ENCODE results near the gene TMEM256.

TMEM256 gene

DNA sequence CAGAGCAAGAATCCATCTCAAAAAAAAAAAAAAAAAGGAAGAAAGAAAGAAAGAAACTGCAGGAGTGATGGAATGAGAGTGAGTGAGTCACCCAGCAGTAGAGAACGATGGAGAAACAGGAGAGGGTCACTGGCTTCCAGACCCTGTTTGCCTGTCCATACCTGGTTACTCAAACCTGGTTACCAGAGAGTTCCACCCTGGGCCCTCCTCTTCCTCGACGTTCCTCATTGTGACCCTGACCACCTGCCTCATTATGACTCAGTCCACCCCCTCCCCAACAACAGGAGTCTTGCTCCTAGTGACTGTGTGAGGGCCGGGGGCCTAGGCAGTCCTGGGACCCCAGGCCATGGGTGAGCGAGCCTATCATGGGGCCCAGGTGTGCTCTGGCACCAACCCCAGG, 24.7 kb upstream of the TMEM256 start, which contains the start of gene SPEM3:
Gene SPEM3, plus strand, starts transcription at position 301 of the 400 bp plus-strand sequence. Its CDS starts 46 bp downstream, at position 347.
- DNase-seq: no peak

DNA sequence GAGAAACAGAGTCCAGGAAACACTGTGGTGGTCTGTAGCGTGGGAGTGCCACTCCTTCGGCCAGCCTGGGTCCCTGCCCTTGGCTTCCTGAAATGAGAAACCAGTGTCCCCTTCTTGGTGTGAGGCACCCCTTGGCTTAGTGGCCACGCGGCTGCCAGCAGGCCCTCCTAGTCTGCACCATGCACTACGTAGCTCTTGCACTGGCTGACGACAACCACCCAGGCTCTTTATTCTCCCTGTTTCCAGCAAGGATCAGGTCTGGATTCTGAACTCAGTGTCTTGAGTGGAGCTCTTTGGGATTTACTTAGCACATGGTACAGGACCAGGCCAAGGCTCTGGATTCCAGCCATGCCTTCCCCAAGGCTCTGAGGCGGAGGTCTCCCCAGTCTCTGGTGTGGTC, 23.7 kb upstream of the TMEM256 start:
- no peak for DNase-seq

DNA sequence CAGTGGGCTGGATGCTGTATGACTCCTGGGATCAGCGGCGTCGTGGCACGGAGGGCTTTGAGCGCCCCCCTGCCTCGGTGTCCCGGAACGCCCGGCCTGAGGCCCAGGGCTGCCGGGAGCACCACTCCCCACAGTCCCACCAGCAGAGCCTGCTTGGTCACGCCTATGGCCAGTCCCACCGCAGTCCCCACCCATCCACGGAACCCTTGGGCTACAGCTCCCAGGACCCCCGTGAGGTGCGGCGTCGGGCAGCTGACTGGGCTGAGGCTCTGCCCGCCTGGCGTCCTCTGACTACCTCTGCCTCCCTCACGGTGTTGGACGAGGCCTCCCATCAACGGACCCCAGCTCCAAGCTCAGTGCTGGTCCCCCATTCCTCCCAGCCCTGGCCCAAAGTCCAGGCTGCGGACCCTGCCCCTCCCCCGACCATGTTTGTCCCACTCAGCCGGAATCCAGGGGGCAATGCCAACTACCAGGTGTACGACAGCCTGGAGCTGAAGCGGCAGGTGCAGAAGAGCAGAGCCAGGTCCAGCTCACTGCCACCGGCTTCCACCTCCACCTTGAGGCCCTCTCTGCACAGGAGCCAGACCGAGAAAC, 23.1 kb upstream of the TMEM256 start:
- no peak for DNase-seq

DNA sequence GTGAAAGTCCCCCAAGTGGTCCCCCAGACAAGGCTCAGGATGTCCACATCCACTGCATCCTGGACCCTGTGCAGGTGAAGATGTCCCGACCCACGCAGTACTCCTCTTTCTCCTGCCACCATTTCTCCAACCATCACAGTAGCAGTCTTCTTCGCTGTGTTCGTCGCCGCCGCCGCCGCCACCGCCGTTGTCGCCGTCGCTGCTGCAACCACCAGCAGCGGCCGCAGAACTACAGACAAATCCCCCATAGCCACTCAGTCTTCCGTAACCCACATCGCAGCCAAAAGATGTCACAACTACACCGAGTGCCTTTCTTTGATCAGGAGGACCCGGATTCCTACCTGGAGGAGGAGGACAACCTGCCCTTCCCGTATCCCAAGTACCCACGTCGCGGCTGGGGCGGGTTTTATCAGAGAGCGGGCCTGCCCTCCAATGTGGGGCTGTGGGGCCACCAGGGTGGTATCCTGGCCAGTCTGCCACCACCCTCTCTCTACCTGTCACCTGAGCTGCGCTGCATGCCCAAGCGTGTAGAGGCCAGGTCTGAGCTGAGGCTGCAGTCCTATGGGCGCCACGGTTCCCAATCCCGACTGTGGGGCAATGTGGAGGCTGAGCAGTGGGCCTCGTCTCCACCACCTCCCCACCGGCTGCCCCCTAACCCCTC, 22.4 kb upstream of the TMEM256 start:
- no peak for DNase-seq

DNA sequence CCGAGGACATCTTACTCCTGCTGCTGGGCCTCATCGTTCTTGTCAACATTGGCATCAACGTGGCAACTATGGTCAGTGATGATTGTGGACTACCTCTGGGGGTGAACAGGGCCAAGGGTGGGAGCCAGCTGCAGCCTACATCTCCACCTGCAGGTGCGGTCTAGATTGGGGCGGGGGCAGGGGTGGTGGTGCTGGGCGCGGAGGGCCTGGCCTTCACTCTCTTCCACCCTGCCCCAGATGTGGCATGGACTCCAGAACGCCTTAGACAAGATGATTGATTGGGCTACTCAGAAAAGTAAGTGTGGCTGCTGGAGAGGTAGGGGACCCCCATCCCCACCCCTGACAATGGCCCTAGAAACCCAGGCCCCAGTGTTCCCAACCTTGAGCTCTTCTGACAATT, 21.9 kb upstream of the TMEM256 start:
- DNase-seq: no peak

DNA sequence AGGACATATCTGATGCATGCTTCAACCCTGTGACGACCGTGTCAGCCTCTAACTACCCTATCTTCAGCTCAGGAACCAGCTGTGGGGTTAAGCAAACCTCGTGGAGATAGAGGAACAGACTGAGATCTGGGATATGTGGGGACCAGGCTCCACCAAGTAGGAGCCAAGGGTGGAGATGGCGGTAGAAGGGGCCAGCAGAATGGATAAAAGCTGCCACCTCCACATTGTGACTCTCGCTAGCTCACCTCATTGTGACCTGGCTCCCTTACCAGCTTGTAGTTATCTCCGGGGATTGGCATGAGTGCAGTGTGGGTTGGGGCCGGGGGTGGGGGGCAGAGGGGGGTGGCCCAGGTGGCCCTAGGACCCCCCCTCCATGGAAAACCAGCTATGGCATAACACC, 21.4 kb upstream of the TMEM256 start, which contains the start of gene SPEM2:
Gene SPEM2, plus strand, starts transcription at position 301 of the 400 bp plus-strand sequence. Its CDS starts 73 bp downstream, at position 374.
- DNase-seq: no peak

DNA sequence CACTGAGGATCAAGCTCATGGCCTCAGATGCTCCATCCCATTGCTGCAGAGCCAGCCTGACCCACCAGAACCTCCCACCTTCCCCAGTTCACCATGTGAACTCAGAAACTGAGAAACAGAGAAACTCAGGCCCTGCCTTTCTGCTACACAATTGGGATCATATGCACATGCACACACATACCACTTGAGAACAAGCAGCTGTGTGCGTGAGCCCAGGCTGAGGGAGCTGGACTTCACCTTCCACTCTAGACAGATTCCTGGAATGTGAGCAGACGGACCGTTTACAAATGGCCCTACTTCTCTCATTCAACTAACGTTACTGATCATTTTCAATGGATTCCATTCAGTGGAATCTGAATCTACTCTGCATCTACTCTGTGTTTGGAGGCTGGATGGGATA, 19.8 kb upstream of the TMEM256 start:
- DNase-seq: no peak

DNA sequence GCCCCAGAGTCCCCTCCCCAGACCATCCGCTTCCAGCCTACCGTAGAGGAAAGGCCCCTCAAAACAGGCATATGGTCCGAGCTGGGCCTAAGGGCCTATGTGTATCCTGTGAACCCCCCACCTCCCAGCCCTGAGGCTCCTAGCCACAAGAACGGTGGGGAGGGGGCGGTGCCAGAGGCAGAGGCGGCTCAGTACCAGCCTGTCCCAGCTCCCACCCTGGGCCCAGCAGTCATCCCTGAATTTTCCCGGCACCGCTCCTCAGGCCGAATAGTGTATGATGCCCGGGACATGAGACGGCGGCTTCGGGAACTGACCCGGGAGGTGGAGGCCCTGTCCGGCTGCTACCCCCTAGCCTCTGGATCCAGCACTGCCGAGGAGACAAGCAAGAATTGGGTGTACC, 17.3 kb upstream of the TMEM256 start:
- no peak for DNase-seq

DNA sequence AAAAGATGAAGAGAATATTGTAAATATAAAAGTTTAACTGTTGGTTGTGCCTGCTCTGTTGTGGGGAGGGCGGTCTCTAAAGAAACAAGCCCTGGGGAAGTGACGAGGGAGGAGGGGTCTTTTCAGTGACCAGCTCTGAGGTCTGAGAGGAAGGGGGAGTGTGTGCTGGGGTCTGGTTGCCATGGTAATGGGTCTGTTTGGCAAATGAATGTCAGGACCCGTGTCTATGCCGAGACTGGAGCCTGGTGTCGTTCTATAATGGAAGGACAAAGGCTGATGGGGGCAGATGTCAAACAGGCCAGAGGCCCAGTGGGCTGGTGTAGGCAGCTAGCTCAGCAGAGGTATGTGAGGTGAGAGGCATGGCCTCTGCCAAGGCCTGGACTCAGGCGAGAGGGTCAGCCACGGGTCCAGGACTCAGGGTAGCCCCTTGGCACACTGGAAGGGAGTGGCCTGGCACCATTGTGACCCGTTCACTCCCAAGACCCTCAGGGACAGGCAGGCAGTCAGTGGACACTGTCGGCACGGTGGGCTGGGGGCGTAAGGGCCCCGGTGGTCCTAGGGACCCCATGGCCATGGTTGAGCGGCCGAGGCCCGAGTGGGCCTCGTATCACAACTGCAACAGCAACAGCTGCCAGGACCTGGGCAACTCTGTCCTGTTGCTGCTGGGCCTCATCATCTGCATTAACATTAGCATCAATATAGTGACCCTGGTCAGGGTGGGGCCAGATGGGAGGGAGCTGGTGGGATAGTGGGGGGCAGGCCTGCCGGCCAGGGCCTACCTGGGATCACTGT, 16.1 kb upstream of the TMEM256 start, which contains the start of gene SPEM1:
Gene SPEM1, plus strand, starts transcription at position 506 of the 792 bp plus-strand sequence. Its CDS starts 61 bp downstream, at position 567.
- no peak for DNase-seq

DNA sequence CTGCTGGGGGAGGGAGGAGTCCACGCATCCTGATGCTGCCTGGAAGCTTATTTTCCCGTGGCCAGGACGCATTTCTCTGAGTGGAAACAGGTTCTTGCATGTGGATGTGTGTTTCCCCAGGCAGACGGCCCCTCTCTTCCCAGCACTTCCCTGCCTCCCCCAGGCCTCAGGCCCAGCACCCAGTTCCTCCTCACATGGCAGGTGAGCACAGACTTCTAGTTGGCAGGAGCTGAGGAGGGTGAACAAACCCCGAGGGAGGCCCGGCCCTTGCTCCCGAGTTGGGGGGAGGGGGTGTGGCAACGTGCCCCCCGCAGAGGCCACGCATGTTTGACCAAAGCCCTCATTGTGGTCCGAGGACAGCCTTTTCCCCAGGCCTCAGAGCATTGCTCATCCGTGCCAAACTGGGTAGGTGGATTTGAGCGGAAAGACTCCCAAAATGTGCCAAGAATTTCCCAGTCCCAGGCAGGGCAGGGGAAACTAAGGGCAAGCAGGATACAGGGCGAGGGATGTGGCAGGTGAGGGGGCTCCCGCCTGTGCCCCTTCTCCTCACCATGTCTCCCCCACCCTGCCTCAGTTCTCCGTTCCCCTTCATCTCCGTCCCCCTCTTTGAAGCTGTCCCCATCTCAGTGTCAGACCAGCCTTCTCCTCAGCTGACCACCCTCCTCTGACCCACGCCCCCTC, 14.7 kb upstream of the TMEM256 start:
- no peak for DNase-seq

DNA sequence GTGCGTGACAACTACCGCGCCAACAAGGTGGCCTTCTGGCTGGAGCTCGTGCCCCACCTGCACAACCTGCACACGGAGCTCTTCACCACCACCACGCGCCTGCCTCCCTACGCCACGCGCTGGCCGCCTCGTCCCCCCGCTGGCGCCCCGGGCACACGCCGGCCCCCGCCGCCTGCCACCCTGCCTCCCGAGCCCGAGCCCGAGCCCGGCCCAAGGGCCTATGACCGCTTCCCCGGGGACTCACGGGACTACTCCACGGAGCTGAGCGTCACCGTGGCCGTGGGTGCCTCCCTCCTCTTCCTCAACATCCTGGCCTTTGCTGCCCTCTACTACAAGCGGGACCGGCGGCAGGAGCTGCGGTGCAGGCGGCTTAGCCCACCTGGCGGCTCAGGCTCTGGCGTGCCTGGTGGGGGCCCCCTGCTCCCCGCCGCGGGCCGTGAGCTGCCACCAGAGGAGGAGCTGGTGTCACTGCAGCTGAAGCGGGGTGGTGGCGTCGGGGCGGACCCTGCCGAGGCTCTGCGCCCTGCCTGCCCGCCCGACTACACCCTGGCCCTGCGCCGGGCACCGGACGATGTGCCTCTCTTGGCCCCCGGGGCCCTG, 13.3 kb upstream of the TMEM256 start:
- DNase-seq: no peak

DNA sequence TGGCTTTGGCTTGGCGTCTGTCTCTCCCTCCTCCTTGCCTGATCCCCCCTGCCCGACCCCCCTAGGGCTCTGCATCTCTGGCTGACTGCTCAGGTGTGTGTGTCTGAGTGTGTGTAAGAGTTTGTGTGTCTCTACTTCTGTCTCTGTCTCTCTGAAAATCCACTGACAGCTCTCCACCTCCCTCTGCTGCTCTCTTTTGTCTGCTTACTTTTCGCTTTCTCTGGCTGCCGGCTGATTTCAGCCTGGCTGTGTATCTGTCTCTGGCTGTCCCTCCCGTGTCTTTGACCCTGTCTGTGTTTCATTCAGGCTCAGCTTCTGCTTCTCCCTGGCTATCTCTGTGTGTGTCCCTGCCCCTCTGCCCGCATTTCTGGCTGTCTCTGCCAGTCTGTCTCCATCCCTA, 12.4 kb upstream of the TMEM256 start:
- no peak for DNase-seq

DNA sequence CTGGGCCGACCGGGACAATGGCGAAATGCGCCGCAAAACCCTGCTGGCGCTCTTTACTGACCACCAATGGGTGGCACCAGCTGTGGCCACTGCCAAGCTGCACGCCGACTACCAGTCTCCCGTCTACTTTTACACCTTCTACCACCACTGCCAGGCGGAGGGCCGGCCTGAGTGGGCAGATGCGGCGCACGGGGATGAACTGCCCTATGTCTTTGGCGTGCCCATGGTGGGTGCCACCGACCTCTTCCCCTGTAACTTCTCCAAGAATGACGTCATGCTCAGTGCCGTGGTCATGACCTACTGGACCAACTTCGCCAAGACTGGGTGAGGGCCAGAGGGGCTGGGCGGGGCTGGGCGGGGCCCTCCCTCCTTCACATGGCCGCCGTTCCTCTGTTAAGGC, 11.9 kb upstream of the TMEM256 start:
- DNase-seq: no peak

DNA sequence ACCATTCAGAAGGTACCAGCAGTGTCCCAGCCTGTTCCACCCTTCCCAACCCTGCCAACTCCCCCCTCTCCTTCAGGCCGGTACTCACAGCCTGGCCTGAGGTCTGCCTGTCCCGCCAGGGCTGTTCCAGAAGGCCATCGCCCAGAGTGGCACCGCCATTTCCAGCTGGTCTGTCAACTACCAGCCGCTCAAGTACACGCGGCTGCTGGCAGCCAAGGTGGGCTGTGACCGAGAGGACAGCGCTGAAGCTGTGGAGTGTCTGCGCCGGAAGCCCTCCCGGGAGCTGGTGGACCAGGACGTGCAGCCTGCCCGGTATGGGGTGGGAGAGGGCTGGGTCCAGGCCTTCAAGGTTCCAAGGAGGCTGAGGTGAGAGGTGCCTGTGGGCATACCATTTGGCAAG, 10.9 kb upstream of the TMEM256 start:
- DNase-seq: no peak

DNA sequence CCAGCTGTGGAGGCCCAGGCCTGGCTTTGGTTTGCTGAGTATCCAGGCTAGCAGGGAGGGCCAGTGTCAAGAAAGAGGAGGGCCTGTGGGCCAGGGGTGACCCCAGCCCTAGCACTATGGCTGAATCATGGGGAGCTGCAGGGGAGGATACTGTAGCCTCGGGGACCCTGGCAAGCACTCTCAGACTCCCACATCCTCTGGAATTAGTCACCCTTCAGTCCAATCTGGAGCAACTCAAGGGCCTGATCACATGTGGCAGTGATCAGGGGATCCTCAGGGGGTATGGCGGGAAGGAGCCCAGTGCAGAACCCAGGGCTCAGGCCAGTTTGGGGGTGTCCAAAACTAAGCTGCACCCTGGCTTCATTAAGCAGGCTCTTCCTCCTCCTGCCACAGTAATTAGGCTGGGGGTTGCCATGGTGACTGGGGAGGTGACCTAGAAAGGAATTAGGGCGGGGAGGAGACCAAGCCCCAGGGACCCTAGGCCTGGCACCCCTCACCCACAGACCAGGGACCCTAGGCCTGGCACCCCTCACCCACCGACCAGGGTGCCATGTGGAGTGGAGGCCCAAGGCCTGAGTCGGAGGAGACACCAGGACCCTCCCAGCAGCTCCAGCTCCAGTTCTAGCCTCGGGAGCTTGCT, 9.6 kb upstream of the TMEM256 start:
- DNase-seq: no peak

DNA sequence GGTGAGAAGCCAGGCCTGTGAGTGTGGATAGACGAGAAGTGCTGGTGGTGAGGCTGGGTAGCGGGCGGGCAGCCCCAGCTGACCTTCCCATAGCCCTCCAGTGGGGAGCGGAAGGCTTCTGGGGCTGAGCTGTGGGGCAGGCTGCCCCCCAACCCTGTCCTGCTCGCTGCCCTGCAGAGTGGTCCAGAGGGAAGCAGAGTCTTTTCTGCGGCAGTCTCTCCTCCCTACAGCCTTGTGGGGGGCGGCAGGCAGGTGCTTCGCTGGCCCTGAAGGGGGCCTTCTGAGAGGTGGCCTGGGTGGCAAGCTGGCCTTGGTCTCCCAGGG, 7.5 kb upstream of the TMEM256 start:
- DNase-seq: no peak

DNA sequence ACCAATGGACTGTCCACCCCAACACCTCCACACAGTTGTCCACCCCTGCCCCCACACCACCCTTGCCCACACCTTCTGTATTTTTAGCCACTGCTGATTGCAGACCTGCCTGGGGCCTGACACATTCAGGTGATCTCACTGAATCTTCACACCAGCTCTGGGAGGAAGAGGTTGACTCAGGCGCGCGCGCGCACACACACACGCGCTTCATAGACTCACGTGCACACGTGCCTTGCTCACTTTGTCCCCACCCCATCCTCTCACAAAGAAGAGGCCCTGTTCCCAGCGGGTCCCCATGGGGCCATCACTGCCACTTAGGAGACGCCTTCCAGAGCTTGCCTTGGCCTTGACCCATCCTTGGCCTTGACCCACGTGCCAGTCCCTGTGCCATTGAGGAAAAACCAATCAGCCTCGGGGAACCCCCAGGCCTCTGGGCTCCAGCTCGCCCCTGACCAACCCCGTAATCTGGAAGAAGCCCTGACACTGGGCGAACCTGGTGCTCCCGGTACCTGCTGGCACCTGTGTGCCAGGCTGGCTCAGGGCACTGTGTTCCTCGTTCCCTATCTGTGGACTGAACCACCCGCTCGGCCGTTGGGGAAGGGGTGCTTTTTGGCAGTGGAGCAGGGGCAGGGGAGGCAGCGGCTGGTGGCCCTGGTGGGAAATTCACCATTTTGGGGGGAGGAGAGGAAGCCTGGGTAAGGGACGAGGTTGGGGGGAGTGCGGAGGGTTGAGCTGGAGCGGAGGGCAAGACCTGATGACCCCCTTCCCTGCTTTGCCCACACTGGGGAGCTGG, 6.9 kb upstream of the TMEM256 start:
- no peak for DNase-seq

DNA sequence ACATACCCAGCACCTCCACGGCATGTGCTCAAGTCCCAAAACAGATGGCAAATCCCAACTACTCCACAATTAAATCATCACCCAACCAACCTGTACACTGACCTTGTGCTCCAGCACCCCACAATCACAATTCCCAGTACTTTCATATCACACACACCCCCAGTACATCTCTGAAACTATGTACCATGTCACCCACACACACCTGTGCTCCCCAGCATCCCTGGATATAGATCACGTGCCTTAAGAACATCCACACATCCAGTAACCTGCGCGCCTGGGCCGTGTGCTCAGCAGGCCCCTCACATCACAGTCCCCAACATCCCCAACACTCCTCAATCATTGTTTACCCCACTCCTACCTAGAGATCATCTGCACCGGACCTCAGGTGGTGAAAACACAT, 5.8 kb upstream of the TMEM256 start:
- DNase-seq: no peak

DNA sequence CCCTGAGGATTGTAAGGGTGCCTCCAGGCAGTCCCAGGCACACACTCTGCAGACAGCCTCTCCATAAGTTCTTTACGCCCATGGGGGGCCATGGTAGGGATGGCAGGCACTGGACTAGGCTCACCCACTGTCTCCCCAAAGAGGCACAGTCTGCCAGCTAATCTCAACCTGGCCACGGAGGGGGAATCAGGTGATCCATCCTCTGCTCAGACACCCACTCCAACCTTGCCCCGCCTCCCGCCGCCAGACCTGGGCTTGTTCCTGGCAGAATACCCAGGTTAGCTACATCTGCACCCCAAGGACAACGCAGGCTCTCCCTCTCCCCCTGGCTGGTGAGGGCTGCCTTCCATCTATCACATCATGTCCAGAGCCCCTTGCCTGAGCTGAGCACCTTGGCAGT, 5.0 kb upstream of the TMEM256 start:
- no peak for DNase-seq

DNA sequence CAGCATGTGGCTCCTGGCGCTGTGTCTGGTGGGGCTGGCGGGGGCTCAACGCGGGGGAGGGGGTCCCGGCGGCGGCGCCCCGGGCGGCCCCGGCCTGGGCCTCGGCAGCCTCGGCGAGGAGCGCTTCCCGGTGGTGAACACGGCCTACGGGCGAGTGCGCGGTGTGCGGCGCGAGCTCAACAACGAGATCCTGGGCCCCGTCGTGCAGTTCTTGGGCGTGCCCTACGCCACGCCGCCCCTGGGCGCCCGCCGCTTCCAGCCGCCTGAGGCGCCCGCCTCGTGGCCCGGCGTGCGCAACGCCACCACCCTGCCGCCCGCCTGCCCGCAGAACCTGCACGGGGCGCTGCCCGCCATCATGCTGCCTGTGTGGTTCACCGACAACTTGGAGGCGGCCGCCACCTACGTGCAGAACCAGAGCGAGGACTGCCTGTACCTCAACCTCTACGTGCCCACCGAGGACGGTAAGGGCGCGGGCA, 4.4 kb upstream of the TMEM256 start:
- DNase-seq: no peak

DNA sequence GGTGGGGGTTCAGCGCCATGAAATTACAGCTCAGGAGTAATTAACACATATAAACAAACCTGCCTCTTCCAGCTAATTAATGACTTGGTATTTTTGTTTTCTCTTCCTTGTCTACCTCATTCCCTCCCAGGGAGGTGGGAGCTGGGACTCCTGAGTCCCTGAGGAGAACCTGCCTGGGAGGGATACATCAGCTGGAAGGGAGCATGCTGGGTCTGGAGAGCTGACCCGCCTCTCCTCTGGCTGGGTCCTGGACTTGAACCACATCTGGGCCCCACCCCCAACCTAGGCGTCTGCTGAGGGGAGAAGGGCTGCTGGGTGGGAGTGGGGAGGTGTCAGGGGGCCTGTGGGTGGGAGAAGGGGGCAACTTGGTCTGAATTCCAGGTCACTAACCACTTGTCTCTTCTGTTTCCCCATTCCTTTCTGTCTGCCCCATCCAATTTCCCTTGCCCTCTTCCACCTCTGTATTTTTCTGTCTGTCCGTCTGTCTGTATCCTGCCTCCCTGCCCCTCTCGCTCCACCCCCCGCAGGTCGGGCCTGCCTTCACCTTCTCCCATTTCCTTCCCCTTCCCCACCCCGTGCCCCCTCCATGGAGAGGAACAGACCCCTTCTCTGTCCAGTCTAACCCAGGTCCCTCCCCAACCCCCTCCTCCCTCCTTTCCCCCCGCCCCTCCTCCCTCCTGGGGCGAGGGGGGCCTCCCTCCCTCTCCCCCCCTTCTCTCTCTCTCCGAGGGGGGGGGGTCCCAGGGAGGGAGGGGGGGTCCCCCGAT, 3.8 kb upstream of the TMEM256 start, which contains the start of gene NLGN2:
Gene NLGN2, plus strand, starts transcription at position 361 of the 767 bp plus-strand sequence. CDS start 411 bp downstream, outside the sequence.
- no peak for DNase-seq

All from right hindlimb (tissue), 1 donor.